Left ventricle myocardium inferior (tissue), 1 donor: Measurements from ENCODE around the gene SERPINB4. TPM values are rescaled to one million over a fixed set of nuclear protein-coding genes. Genes with fewer than 3 reads are reported as not detected.

Source experiments
- DNase-seq: peaks from one replicate; pipeline ENCODE4 v3.0.0-alpha.2; 2020
- H3K27ac ChIP-seq: fragments of 200-600 bp; replicated peaks from 2 replicates; pipeline ENCODE4 v1.8.0; 2021
- H3K27me3 ChIP-seq: fragments of 200-600 bp; 2 replicates; pipeline ENCODE4 v1.8.0; 2021; ENCODE audit warnings: low read depth
- H3K36me3 ChIP-seq: fragments of 200-600 bp; 2 replicates; pipeline ENCODE4 v1.8.0; 2021
- H3K4me1 ChIP-seq: fragments of 200-600 bp; 2 replicates; pipeline ENCODE4 v1.8.0; 2021
- H3K4me3 ChIP-seq: fragments of 200-600 bp; 2 replicates; pipeline ENCODE4 v1.8.0; 2021; ENCODE audit warnings: mild to moderate bottlenecking, moderate library complexity
- H3K9me3 ChIP-seq: fragments of 200-600 bp; replicated peaks from 2 replicates; pipeline ENCODE4 v1.8.0; 2021
- CTCF ChIP-seq: fragments of 200-600 bp; IDR thresholded peaks from 2 replicates; pipeline ENCODE4 v1.8.0; 2021; ENCODE audit warnings: antibody characterized with exemption, mild to moderate bottlenecking, borderline replicate concordance
- intact Hi-C: fragments of 100-400 bp; cut with micrococcal nuclease; formaldehyde crosslinking; loops from one replicate; pipeline ENCODE4 v1.11.0; 2022
- total RNA-seq: library from RNA; stranded (reverse); fragmentation: NEBNext Ultra II Directional; extraction: Animal tissue kit (Norgen Biotek cat#: 25700); gene quantifications from one replicate; pipeline ENCODE4 v1.2.1, GENCODE V29; 2021
- donor health status: DM: no; HTN: yes; CAD: no; lungs with severe emphysema.

SERPINB4 gene
- total RNA-seq, 1 donor from 2014 or later = not detected

- no peak overlapping the region for H3K27ac ChIP-seq
- H3K9me3 ChIP-seq = no peaks in the 10 kb centered on the region
- DNase-seq = no peak
- TF ChIP-seq CTCF = no peak
- no peaks in the 10 kb centered on the region for H3K27me3 ChIP-seq
- no peak overlapping the region for H3K4me3 ChIP-seq
- no peaks in the 10 kb centered on the region for H3K36me3 ChIP-seq
- intact Hi-C loops = no loop called here
- H3K4me1 ChIP-seq = no peaks in the 10 kb centered on the region
Observed at GRCh38 chr18:63681449-63682340, 37.6 kb upstream of the SERPINB4 start.

- intact Hi-C loops = no loop called here
- no peaks in the 10 kb centered on the region for H3K9me3 ChIP-seq
Observed at GRCh38 chr18:63679820-63680606, 36.0 kb upstream of the SERPINB4 start.

GRCh38 chr18:63677500-63678225 is 33.6 kb upstream of the SERPINB4 start:
- no peak for DNase-seq
- Histone ChIP-seq H3K4me3 (no peak overlapping the region), H3K27ac (no peak overlapping the region), H3K9me3 (no peaks in the 10 kb centered on the region), H3K36me3 (no peaks in the 10 kb centered on the region), H3K4me1 (no peaks in the 10 kb centered on the region), H3K27me3 (no peaks in the 10 kb centered on the region)
- TF ChIP-seq CTCF = no peak
- intact Hi-C loops = no loop called here

More at GRCh38 chr18:63679820-63680606, 36.0 kb upstream of the SERPINB4 start:
- DNase-seq = no peak
- Histone ChIP-seq H3K4me3 (no peak overlapping the region), H3K27ac (no peak overlapping the region), H3K27me3 (no peaks in the 10 kb centered on the region), H3K4me1 (no peaks in the 10 kb centered on the region), H3K36me3 (no peaks in the 10 kb centered on the region)
- TF ChIP-seq CTCF = no peak

GRCh38 chr18:63676526-63677323 is 32.7 kb upstream of the SERPINB4 start:
- H3K4me3 ChIP-seq = no peak overlapping the region
- peak; percentile 28 for TF ChIP-seq CTCF
- no peaks in the 10 kb centered on the region for H3K4me1 ChIP-seq
- no peaks in the 10 kb centered on the region for H3K27me3 ChIP-seq
- no peak overlapping the region for H3K27ac ChIP-seq
- intact Hi-C loops = no loop called here
- peaks cover 1% of the 10 kb centered on the region for H3K9me3 ChIP-seq
- no peaks in the 10 kb centered on the region for H3K36me3 ChIP-seq
- DNase-seq = no peak
